GOT3 (cell line): Measurements from ENCODE around the gene MAGI1.
"Not testable (repeated sequence)": the region's sequence is repeated elsewhere in the genome, so short reads cannot be mapped to it uniquely, and the experiment has no call there.

ENCODE experiments used
- DNase-seq: peaks from one replicate; lab custom pipeline; 2025; ENCODE audit warnings: mixed read lengths; lab: John Stamatoyannopoulos, UW

The MAGI1 gene

DNA sequence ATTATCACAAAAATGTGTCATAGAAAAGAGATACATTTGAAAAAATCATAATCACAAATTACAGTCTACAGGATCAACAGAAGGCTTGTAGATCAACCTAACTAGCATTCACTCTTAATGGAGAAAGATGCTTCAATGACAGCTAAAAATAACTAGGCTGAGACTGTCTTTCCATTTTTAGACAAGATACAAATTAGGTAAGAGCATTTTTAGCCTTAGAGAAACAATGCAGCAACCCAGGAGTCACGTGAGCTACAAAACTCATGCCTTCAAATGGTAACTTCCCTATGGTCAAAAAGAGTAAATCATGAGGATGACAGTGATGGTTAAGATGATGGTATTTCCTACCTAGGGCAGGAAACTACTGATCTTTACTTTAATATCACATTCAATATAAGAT, 415.4 kb downstream of the MAGI1 start:
- DNase-seq = no peak

GRCh38 chr3:65619888-65620287, 418.8 kb downstream of the MAGI1 start:
- no peak for DNase-seq

GRCh38 chr3:65619451-65619881, 419.3 kb downstream of the MAGI1 start:
- no peak for DNase-seq

DNA sequence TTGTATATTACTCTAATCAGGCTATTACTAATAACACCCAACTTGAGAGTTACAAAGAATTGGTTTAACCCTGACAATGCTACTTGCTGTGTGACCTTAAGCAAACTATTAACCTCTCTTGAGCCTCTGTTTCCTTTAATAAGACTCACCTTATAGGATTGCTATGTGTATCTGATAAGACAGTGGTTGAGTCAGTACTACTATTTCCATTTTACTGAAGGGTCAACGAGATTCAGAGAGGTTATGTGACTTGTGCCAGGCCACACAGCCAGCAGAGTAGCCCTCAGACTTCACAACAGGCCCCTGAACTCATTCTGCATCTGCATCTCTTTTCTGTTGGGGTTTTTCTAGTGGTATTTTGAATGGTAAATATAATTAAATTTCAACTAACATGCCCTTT, 420.1 kb downstream of the MAGI1 start:
- DNase-seq = no peak

DNA sequence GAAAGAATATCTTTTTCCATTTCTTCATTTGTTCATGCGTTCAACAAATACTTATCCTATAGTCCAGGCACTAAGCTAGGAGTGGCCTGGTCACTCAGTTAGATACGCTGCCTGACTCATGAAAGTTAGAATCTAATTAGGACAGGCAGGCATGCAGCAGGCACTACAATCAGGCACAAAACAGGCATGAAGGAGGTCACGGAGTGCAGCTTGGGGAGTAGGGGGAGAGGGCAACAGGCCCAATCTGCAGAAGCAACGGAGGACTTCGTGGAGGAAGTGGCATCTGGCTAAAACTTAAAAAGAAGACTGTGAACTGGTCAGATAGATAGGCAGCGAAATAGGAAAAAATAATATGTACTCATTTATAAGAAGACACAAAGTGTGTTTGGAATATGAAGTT, 420.9 kb downstream of the MAGI1 start:
- no peak for DNase-seq

GRCh38 chr3:65617209-65617608, 421.5 kb downstream of the MAGI1 start:
- no peak for DNase-seq

GRCh38 chr3:65616563-65616962, 422.2 kb downstream of the MAGI1 start:
- no peak for DNase-seq

DNA sequence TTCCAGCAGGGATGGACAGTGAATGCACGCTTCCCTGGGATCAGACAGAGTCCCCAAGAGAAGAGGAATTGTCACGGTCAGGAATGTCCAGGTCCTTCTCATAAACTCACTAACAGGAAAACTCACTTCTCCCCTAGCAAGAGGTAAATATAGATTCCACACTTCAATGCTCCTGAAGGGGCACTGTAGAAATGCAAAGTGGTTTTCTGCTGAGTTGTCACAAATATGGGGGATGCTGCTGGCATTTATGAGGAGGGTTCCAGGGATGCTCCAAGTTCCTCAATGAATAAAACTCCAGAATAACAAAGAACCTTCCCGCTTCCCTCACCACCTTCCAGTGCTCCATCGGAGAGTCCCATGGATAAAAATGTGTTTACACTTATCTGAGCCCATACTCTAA, 423.4 kb downstream of the MAGI1 start:
- no peak for DNase-seq

GRCh38 chr3:65614585-65614984, 424.1 kb downstream of the MAGI1 start:
- DNase-seq = no peak

GRCh38 chr3:65607965-65608460, 430.7 kb downstream of the MAGI1 start:
- DNase-seq = not testable (repeated sequence)

GRCh38 chr3:65607101-65607500, 431.6 kb downstream of the MAGI1 start:
- DNase-seq = no peak

- no peak for DNase-seq
Measured at GRCh38 chr3:65605876-65606432, 432.8 kb downstream of the MAGI1 start.

- DNase-seq = no peak
Measured at GRCh38 chr3:65604863-65605526, 433.7 kb downstream of the MAGI1 start.

DNA sequence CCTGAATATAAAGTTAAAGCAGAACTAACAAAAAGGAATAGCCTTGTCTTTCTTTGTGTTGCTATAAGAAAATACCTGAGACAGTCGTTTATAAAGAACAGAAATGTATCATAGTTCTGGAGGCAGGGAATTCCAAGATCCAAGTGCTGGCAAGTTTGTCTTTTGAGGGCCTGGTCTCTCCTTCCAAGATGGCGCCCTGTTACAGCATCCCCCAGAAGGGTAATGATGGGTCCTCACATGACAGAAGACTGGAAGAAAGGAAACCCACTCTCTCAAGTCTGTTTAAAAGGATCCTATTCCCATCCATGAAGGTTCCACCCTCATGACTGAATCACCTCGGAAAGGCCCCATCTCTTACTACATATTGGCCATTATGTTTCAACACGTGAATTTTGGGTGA, 435.1 kb downstream of the MAGI1 start:
- no peak for DNase-seq

DNA sequence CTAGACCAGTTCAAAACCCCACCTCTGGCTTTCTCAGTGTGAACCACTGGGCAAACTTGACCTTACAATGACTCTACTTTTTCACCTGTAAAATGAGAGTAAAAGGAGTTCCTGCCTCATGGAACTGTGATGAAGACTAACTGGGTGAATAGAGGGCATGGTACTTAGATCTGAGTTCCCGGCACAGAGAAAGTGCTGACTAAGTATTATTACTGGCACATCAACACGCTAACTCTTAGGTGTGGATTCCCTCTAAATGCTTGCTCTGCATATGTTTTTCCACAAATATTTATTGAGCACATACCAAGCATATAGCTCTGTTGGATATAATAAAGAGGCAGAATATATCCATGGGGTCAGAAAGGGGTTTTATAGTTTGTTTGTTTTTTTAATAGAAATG, 437.8 kb downstream of the MAGI1 start:
- DNase-seq = no peak

DNA sequence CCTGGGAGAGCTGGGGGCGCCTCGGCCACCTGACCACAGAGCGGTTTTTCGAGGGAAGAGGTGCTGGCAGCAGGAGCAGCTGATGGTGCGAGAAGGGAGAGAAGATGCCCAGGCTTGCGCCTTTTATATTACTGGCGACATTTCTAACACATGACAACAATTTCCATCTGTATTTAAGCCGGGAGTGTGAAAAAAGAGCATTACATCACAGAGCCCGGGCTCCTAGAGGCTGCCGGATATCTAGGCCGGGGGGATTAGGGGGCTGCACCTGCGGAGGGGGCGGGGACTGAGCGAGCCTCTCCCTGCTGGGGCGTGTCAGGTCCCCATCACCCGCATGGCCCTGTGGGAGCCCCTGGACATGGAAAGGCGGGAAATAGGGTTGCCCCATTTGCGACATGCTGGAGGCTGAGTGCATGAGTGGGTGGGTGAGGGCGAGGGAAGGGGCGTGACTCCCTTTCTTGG, 440.7 kb downstream of the MAGI1 start:
- DNase-seq = no peak

- no peak for DNase-seq
Measured at GRCh38 chr3:65597226-65597951, 441.3 kb downstream of the MAGI1 start.

DNA sequence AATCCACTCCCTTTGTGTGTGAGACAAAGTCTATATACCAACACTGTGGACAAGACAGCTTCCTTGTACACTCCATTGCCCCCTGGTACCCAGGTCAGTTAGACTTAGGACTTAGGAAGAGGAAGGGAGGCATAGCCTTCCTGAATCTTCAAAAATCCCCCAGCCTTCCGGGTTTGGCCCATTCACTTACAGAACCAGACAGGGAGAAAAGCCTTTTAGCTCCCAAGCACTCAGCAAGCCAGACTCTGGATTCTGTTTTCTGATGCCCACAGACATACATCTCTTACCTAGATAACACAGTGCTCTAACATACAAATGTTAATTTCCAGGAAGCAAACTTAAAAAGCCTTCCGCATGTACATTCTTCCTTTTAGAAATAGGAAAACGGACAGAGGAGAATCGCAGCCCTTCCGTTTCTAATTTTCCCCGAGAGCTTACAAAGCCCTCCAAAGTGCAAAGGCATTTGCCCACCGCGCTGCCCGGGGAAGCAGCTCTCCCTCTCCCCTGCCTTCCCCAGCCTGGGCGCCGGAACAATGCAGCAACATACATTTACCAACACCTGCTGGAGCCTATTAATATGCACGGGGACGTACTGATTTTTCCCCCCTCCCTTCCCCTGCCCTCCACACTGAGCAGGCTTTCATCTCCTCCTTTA, 442.0 kb downstream of the MAGI1 start:
- no peak for DNase-seq

DNA sequence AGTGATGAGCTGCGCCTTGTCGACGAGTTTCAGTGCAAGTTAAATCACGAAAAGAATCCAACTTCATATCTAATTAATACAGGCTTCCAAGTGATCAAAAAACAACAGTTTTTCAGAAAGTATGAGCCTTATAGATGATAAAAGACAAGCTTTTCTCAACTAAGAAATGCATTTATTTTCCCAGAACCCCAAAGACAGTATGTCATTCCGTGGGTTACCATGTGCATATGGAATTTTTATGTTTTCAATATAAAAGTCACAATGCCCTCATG, 442.8 kb downstream of the MAGI1 start:
- DNase-seq = no peak

DNA sequence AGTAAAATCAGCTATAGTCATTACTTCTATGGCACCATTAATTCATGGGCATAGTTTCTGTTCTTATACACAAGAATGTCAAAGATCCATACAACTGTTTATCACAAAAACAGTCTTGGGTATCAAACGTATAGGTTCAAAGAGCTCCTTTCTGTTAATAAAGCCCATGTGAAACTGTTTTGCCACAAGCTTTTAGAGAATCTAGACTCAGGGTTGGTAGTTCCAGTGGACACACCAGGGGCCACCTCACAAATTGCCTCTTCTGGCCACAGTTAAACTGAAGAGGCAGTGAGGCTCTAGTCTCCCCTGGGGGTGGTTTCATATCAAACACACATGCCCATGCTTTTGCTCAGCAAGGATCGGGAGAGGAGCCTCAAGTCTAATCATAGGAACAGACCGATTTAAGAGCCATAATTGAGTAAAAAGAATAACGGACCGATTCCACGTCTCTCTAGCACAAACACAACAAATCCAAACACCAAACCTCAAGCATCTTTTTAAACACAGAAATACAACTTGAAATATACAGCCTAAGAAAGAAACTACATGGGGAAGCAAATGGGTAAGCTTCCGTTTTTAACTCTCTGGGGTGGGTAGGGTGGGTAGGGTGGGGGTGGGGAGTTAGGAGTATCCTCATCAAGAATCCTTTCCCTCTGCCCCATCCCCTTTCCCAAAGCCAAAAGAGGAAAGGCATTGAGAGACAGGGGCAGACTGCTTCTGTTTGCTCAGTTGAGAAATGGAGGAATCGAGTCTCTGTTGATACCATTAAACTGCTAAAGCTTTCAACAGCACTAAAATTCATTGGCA, 443.3 kb downstream of the MAGI1 start:
- DNase-seq = no peak

DNA sequence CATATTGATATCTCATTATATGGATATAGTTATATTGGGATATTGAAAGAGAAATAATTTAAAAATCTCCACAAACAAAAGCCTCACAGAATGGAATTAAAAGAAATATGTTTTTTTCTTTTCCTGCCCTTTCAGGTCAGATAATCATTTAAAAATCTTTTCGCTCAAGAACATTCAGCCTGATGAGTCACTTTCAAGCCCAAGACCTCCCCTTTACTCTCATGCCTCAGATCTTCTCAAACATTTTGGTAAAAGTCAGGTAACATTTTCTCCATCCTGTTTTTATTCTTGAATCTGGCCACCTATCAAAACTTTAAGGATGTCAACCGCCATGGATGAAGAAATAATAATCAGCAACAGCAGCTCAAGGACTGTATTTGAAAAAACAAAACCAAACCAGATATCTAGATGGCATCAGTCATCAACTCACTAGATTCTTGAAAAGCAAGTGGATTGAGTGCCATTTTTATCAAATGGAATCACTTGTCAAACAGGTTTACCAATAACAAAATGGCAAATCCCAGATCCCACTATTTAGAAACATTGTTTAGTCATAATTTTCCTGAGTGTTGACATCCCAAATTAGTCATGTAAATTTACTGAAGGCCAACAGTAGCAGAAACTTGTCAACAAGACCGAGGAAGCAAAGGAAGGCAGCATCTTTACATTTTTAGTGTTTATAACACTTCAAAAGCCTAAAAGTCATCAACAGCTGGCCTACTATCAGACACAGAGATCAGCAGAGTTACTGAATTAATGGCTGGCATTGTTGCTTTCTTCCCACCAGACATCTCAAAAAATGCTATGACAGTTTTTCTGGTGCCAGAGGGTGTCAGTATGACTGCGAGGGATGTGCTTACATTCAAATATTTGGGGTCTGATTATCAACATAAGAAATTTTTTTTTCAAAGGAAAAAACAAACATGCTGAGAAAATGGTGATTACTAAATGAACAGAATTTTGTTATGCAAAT, 444.7 kb downstream of the MAGI1 start:
- DNase-seq = no peak
